ENCODE results near the gene NR6A1. TPM values are rescaled to one million over a fixed set of nuclear protein-coding genes. Genes with fewer than 3 reads are reported as not detected.

The NR6A1 gene
- total and polyA plus RNA-seq, 2 of the 13 experiments (the other 11 are each of a cell fraction or from before 2014, with no cell fraction given), result 28.1 to 31.5 TPM

DNA sequence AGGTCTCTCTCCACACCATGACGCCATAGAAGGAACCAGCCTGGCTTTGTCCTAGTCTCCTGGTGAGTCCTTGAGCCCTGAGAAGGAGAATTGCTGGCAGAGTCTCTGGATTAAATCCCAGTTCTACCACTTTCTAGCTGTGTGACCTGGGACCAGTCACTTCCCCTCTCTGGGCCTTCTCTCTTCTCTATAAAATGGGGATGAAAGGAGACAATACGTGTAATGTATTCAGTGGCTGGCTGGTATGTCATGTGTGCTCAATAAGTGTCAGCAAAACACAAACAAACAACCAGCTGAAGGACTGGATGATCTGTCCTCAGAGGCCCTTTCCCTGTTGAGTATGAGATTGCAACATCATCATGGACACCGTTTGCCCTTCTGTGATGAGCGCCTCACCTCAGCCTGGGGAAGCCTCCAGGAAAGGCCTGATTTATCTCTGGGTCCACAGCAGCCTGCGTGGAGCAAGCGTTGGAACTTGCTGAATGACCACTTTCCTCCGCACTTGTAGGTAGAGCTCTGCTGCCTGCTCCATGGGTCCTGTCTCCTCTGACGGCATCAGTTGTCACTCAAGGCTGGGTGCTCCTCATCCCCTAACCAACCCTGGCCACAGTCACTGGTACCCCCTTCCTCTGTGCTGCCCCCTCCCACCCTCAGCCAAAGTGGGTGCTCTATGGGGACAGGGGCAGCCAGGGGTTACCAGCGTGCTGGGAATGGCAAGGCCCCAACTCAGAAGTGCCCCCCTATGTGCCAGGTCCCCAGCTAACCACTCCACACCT, 260.3 kb downstream of the NR6A1 start (continued):
- TF ChIP-seq ZUFSP (CRISPR knock-in tag; IDR thresholded peaks at IDR 0.05; ENCODE audit: borderline replicate concordance) (no peak), GABPB1 (CRISPR knock-in tag; IDR thresholded peaks at IDR 0.05) (no peak), AGO2 (optimal IDR thresholded peaks at IDR 0.05; ENCODE audit: low read depth, low read length) (no peak), SAP130 (CRISPR knock-in tag; IDR thresholded peaks at IDR 0.05; ENCODE audit: low read depth) (peak; percentile 77; the same call in 1 of the 2 replicates), RXRA (CRISPR knock-in tag; IDR thresholded peaks at IDR 0.05) (peak; percentile 95), ARNTL (CRISPR knock-in tag; IDR thresholded peaks at IDR 0.05) (no peak), ZZZ3 (CRISPR knock-in tag; IDR thresholded peaks at IDR 0.05; ENCODE audit: borderline replicate concordance) (no peak), EHMT2 (IDR thresholded peaks at IDR 0.05; ENCODE audit: borderline replicate concordance, low read depth, low read length) (no peak), CENPX (CRISPR knock-in tag; IDR thresholded peaks at IDR 0.05) (no peak), ZIK1 (CRISPR knock-in tag; IDR thresholded peaks at IDR 0.05; ENCODE audit: borderline replicate concordance, low read depth) (no peak), ZNF180 (CRISPR knock-in tag; IDR thresholded peaks at IDR 0.05; ENCODE audit: borderline replicate concordance, low read depth) (no peak), KDM1A (CRISPR knock-in tag; IDR thresholded peaks at IDR 0.05) (peak; percentile 86; the same call in 1 of the 2 replicates), FOXP1 (IDR thresholded peaks at IDR 0.05) (peak; percentile 82), FOXP1 (CRISPR knock-in tag; IDR thresholded peaks at IDR 0.05) (peak; percentile 94), ETS1 (CRISPR knock-in tag; IDR thresholded peaks at IDR 0.05) (no peak), KDM4B (CRISPR knock-in tag; IDR thresholded peaks at IDR 0.05) (no peak), HOXA3 (CRISPR knock-in tag; IDR thresholded peaks at IDR 0.05) (peak; percentile 77), PRDM10 (CRISPR knock-in tag; IDR thresholded peaks at IDR 0.05; ENCODE audit: low read depth) (no peak), ZNF775 (CRISPR knock-in tag; IDR thresholded peaks at IDR 0.05; ENCODE audit: borderline replicate concordance) (no peak), KLF9 (CRISPR knock-in tag; IDR thresholded peaks at IDR 0.05; ENCODE audit: low read depth) (no peak), ZNF335 (CRISPR knock-in tag; IDR thresholded peaks at IDR 0.05) (no peak), NR2F6 (IDR thresholded peaks at IDR 0.05) (no peak), NR2F6 (CRISPR knock-in tag; IDR thresholded peaks at IDR 0.05) (peak; percentile 68)
- TF ChIP-seq, protein P1, sequence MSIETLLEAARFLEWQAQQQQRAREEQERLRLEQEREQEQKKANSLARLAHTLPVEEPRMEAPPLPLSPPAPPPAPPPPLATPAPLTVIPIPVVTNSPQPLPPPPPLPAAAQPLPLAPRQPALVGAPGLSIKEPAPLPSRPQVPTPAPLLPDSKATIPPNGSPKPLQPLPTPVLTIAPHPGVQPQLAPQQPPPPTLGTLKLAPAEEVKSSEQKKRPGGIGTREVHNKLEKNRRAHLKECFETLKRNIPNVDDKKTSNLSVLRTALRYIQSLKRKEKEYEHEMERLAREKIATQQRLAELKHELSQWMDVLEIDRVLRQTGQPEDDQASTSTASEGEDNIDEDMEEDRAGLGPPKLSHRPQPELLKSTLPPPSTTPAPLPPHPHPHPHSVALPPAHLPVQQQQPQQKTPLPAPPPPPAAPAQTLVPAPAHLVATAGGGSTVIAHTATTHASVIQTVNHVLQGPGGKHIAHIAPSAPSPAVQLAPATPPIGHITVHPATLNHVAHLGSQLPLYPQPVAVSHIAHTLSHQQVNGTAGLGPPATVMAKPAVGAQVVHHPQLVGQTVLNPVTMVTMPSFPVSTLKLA (IDR thresholded peaks at IDR 0.05), result no peak
